HepG2 (cell line): ENCODE data around the gene VTN. TPM values are rescaled to one million over a fixed set of nuclear protein-coding genes. Genes with fewer than 3 reads are reported as not detected.
A peak's percentile ranks its signal among the peaks of the same experiment; 100 is the strongest.

Source experiments
- CC2D1A ChIP-seq: sonication (generic); formaldehyde crosslinking; IDR thresholded peaks from 2 replicates; pipeline ENCODE4 v1.8.1; 2023; ENCODE audit warnings: mild to moderate bottlenecking, missing genetic modification reagents
- FOXK2 ChIP-seq: fragments of 450-650 bp; IDR thresholded peaks from 2 replicates; pipeline ENCODE4 v1.6.1; 2016
- NCOR1 ChIP-seq: fragments of 200-600 bp; sonication (generic); IDR thresholded peaks from 2 replicates; pipeline ENCODE4 v1.7.0; 2017; ENCODE audit warnings: antibody characterized with exemption, low read length, borderline replicate concordance
- NR2C2 ChIP-seq: sonication (generic); formaldehyde crosslinking; IDR thresholded peaks from 2 replicates; pipeline ENCODE4 v1.4.0; 2020; ENCODE audit warnings: missing genetic modification reagents, mild to moderate bottlenecking, moderate library complexity, borderline replicate concordance
- NR2F1 ChIP-seq, 2 experiments: fragments of 450-650 bp in 1 of 2; formaldehyde crosslinking in 1 of 2; IDR thresholded peaks; 2 replicates each; pipeline versions ENCODE4 v1.5.0 to v1.6.1; 2016 to 2020; ENCODE audit warnings: mild to moderate bottlenecking in 1 of 2, missing compliant biosample characterization in 1 of 2, missing genetic modification reagents in 1 of 2, moderate library complexity in 1 of 2
- TBX3 ChIP-seq: fragments of 450-650 bp; IDR thresholded peaks from 2 replicates; pipeline ENCODE4 v1.6.1; 2017; ENCODE audit warnings: antibody characterized with exemption, mild to moderate bottlenecking, inconsistent platforms, borderline replicate concordance
- ZFAT ChIP-seq: sonication (generic); formaldehyde crosslinking; conservative IDR thresholded peaks from 2 replicates; pipeline ENCODE4 v1.8.1; 2023; ENCODE audit warnings: missing genetic modification reagents, inconsistent platforms
- ZFX ChIP-seq: sonication (generic); formaldehyde crosslinking; IDR thresholded peaks from 2 replicates; pipeline ENCODE4 v1.4.0; 2020; ENCODE audit warnings: mild to moderate bottlenecking, low read depth, missing genetic modification reagents, moderate library complexity
- ZNF550 ChIP-seq: sonication (generic); formaldehyde crosslinking; IDR thresholded peaks from 2 replicates; pipeline ENCODE4 v1.4.0; 2020; ENCODE audit warnings: mild to moderate bottlenecking, missing genetic modification reagents, borderline replicate concordance
- ZNF616 ChIP-seq: sonication (generic); formaldehyde crosslinking; IDR thresholded peaks from 2 replicates; pipeline ENCODE4 v1.5.0; 2020; ENCODE audit warnings: low read depth, mild to moderate bottlenecking, missing genetic modification reagents
- ZNF766 ChIP-seq: sonication (generic); formaldehyde crosslinking; IDR thresholded peaks from 2 replicates; pipeline ENCODE4 v1.5.0; 2020; ENCODE audit warnings: missing genetic modification reagents, borderline replicate concordance
- ZNF83 ChIP-seq: sonication (generic); formaldehyde crosslinking; IDR thresholded peaks from 2 replicates; pipeline ENCODE4 v1.4.0; 2020; ENCODE audit warnings: missing genetic modification reagents, mild to moderate bottlenecking, borderline replicate concordance
- polyA plus RNA-seq, 8 experiments: library from polyadenylated mRNA; depleted of rRNA in 3 of 8; stranded (reverse) in 7 of 8; unstranded in 1 of 8; fragments of >200 nt; fragmentation: Illumina TruSeq in 4 of 8; extraction: Trizol in 4 of 8; gene quantifications; 2 replicates each; pipeline versions ENCODE4 v1.2.1 to v1.2.3, GENCODE V29; 2011 to 2016; ENCODE audit warnings: low read depth in 4 of 8, missing spikeins in 1 of 8, mixed read lengths in 1 of 8; ENCODE audit not compliant: insufficient read depth in 1 of 8
- total RNA-seq, 5 experiments: library from RNA; depleted of rRNA; stranded (reverse); fragments of >200 nt; fragmentation: Illumina TruSeq; extraction: Trizol; gene quantifications; 2 replicates each; pipeline ENCODE4 v1.2.3, GENCODE V29; 2016; ENCODE audit warnings: low read depth in 1 of 5
- TF ChIP-seq, protein P1 (sequence below): sonication (generic); formaldehyde crosslinking; IDR thresholded peaks from 2 replicates; pipeline ENCODE4 v1.4.0; 2020; ENCODE audit warnings: missing genetic modification reagents
- TF ChIP-seq, protein P2 (sequence below), 2 experiments: sonication (generic) in 1 of 2; formaldehyde crosslinking in 1 of 2; IDR thresholded peaks; 2 replicates each; pipeline versions ENCODE4 v1.5.1 to v1.6.1; 2011 to 2020; ENCODE audit warnings: borderline replicate concordance in 1 of 2, low read depth in 1 of 2, low read length in 1 of 2, mild to moderate bottlenecking in 1 of 2, missing genetic modification reagents in 1 of 2, moderate library complexity in 1 of 2
- TF ChIP-seq, protein P3 (sequence below): sonication (generic); formaldehyde crosslinking; conservative IDR thresholded peaks from 2 replicates; pipeline ENCODE4 v1.4.0; 2020; ENCODE audit warnings: mild to moderate bottlenecking, missing genetic modification reagents, moderate library complexity
- TF ChIP-seq, protein P4 (sequence below): IDR thresholded peaks from 2 replicates; pipeline ENCODE4 v1.6.1; 2016

VTN gene
- total and polyA plus RNA-seq, 2 of the 13 experiments (the other 11 are each of a cell fraction or from before 2014, with no cell fraction given) = 108 to 131 TPM

DNA sequence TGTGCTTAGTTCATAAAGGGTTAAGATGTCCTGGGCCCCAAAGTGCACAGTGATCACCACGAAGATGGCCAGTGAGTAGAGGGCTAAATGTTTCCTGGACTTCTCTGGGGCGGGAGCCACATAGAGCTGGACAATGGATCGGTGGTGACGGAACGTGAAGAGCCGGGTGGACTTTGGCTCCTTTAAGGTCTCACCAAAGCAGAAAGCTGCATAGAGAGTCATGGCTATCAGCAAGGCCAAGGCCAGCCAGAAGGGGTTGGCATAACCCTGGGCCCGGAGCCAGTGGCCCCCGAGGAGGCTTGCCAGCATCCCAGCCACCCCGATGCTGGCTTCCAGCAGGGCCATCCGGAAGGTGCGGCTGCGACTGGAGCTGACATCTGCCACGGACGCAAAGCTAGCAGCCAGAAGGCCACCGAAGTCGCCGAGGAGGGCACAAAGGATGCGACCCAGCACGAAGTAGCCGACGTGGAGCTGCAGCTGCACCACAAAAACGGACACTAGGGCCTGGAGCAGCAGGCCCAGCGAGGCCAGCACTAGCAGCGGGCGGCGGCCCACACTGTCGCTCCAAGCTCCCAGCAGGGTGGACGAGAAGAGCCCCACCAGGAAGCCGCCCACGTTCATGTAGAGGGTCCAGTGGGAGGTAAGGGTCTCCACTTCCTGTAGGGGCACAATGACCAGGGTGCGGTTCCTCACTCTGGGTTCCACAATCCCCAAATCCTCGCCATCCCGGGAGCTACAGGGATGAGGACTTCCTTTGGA is 34.9 kb upstream of the VTN start (continued):
- TF ChIP-seq, protein P1, sequence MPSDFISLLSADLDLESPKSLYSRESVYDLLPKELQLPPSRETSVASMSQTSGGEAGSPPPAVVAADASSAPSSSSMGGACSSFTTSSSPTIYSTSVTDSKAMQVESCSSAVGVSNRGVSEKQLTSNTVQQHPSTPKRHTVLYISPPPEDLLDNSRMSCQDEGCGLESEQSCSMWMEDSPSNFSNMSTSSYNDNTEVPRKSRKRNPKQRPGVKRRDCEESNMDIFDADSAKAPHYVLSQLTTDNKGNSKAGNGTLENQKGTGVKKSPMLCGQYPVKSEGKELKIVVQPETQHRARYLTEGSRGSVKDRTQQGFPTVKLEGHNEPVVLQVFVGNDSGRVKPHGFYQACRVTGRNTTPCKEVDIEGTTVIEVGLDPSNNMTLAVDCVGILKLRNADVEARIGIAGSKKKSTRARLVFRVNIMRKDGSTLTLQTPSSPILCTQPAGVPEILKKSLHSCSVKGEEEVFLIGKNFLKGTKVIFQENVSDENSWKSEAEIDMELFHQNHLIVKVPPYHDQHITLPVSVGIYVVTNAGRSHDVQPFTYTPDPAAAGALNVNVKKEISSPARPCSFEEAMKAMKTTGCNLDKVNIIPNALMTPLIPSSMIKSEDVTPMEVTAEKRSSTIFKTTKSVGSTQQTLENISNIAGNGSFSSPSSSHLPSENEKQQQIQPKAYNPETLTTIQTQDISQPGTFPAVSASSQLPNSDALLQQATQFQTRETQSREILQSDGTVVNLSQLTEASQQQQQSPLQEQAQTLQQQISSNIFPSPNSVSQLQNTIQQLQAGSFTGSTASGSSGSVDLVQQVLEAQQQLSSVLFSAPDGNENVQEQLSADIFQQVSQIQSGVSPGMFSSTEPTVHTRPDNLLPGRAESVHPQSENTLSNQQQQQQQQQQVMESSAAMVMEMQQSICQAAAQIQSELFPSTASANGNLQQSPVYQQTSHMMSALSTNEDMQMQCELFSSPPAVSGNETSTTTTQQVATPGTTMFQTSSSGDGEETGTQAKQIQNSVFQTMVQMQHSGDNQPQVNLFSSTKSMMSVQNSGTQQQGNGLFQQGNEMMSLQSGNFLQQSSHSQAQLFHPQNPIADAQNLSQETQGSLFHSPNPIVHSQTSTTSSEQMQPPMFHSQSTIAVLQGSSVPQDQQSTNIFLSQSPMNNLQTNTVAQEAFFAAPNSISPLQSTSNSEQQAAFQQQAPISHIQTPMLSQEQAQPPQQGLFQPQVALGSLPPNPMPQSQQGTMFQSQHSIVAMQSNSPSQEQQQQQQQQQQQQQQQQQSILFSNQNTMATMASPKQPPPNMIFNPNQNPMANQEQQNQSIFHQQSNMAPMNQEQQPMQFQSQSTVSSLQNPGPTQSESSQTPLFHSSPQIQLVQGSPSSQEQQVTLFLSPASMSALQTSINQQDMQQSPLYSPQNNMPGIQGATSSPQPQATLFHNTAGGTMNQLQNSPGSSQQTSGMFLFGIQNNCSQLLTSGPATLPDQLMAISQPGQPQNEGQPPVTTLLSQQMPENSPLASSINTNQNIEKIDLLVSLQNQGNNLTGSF (CRISPR knock-in tag) = no peak
- peak; percentile 45; the same call in 1 of the 2 replicates for TF ChIP-seq ZFX (CRISPR knock-in tag)
- no peak for TF ChIP-seq ZNF616 (CRISPR knock-in tag)
- peak; percentile 39 to 82; a peak in 3 of 4 replicates for TF ChIP-seq NR2F1 (CRISPR knock-in tag; IDR thresholded peaks at IDR 0.05)
- 0 out of 2 replicates have a peak, but pooled peaks have one; percentile 11 for TF ChIP-seq ZNF550 (CRISPR knock-in tag)
- TF ChIP-seq, protein P2, sequence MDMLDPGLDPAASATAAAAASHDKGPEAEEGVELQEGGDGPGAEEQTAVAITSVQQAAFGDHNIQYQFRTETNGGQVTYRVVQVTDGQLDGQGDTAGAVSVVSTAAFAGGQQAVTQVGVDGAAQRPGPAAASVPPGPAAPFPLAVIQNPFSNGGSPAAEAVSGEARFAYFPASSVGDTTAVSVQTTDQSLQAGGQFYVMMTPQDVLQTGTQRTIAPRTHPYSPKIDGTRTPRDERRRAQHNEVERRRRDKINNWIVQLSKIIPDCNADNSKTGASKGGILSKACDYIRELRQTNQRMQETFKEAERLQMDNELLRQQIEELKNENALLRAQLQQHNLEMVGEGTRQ (IDR thresholded peaks at IDR 0.05; ENCODE audit: low read depth, low read length) = no peak
- TF ChIP-seq, protein P2 (CRISPR knock-in tag; IDR thresholded peaks at IDR 0.05; ENCODE audit: borderline replicate concordance) = no peak
- no peak for TF ChIP-seq ZFAT (CRISPR knock-in tag)
- no peak for TF ChIP-seq TBX3
- TF ChIP-seq NCOR1 = peak; percentile 76; the same call in 1 of the 2 replicates
- TF ChIP-seq ZNF83 = 0 out of 2 replicates have a peak, but pooled peaks have one; percentile 24
- TF ChIP-seq, protein P3, sequence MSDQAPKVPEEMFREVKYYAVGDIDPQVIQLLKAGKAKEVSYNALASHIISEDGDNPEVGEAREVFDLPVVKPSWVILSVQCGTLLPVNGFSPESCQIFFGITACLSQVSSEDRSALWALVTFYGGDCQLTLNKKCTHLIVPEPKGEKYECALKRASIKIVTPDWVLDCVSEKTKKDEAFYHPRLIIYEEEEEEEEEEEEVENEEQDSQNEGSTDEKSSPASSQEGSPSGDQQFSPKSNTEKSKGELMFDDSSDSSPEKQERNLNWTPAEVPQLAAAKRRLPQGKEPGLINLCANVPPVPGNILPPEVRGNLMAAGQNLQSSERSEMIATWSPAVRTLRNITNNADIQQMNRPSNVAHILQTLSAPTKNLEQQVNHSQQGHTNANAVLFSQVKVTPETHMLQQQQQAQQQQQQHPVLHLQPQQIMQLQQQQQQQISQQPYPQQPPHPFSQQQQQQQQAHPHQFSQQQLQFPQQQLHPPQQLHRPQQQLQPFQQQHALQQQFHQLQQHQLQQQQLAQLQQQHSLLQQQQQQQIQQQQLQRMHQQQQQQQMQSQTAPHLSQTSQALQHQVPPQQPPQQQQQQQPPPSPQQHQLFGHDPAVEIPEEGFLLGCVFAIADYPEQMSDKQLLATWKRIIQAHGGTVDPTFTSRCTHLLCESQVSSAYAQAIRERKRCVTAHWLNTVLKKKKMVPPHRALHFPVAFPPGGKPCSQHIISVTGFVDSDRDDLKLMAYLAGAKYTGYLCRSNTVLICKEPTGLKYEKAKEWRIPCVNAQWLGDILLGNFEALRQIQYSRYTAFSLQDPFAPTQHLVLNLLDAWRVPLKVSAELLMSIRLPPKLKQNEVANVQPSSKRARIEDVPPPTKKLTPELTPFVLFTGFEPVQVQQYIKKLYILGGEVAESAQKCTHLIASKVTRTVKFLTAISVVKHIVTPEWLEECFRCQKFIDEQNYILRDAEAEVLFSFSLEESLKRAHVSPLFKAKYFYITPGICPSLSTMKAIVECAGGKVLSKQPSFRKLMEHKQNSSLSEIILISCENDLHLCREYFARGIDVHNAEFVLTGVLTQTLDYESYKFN (CRISPR knock-in tag) = peak; percentile 76
- TF ChIP-seq, protein P4, sequence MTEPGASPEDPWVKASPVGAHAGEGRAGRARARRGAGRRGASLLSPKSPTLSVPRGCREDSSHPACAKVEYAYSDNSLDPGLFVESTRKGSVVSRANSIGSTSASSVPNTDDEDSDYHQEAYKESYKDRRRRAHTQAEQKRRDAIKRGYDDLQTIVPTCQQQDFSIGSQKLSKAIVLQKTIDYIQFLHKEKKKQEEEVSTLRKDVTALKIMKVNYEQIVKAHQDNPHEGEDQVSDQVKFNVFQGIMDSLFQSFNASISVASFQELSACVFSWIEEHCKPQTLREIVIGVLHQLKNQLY (CRISPR knock-in tag) = no peak
- TF ChIP-seq CC2D1A (CRISPR knock-in tag) = no peak
- TF ChIP-seq ZNF766 = 0 out of 2 replicates have a peak, but pooled peaks have one; percentile 64
- 0 out of 2 replicates have a peak, but pooled peaks have one; percentile 13 for TF ChIP-seq NR2C2 (CRISPR knock-in tag)
- TF ChIP-seq FOXK2 = no peak
